NCI-H774 (cell line): Measurements from ENCODE around the gene OR2A42.
"Not testable (repeated sequence)": the region's sequence is repeated elsewhere in the genome, so short reads cannot be mapped to it uniquely, and the experiment has no call there.

ENCODE experiments used
- DNase-seq: peaks from one replicate; lab custom pipeline; 2025; lab: John Stamatoyannopoulos, UW

OR2A42 gene

GRCh38 chr7:144239365-144239764, at the start of gene OR2A42:
Gene OR2A42, minus strand, starts transcription at chr7:144239605. Its CDS starts 6,762 bp downstream, at chr7:144232843.
- not testable (repeated sequence) for DNase-seq

- DNase-seq, result not testable (repeated sequence)
Observed at GRCh38 chr7:144287171-144287784, 47.9 kb upstream of the OR2A42 start.

GRCh38 chr7:144283716-144284115, 44.3 kb upstream of the OR2A42 start:
- not testable (repeated sequence) for DNase-seq

- DNase-seq, result not testable (repeated sequence)
Observed at GRCh38 chr7:144282490-144282889, 43.1 kb upstream of the OR2A42 start.

GRCh38 chr7:144281981-144282380, 42.6 kb upstream of the OR2A42 start:
- DNase-seq, result not testable (repeated sequence)

GRCh38 chr7:144280010-144280409, 40.6 kb upstream of the OR2A42 start:
- not testable (repeated sequence) for DNase-seq

- not testable (repeated sequence) for DNase-seq
Observed at GRCh38 chr7:144275281-144275680, 35.9 kb upstream of the OR2A42 start.

GRCh38 chr7:144269188-144269587, 29.8 kb upstream of the OR2A42 start, which contains the start of gene CTAGE8:
Gene CTAGE8, minus strand, starts transcription at chr7:144269288. Its CDS starts 38 bp downstream, at chr7:144269250.
- DNase-seq, result not testable (repeated sequence)

- DNase-seq, result not testable (repeated sequence)
Observed at GRCh38 chr7:144264692-144265091, 25.3 kb upstream of the OR2A42 start, which contains the start of gene OR2A7. Gene OR2A7, minus strand, starts transcription at chr7:144264792. Its CDS starts 5,164 bp downstream, at chr7:144259628.

GRCh38 chr7:144262128-144262527, 22.7 kb upstream of the OR2A42 start:
- not testable (repeated sequence) for DNase-seq

GRCh38 chr7:144259067-144259466, 19.7 kb upstream of the OR2A42 start:
- DNase-seq, result not testable (repeated sequence)

GRCh38 chr7:144256112-144256511, 16.7 kb upstream of the OR2A42 start:
- DNase-seq, result no peak

GRCh38 chr7:144255471-144255897, 16.1 kb upstream of the OR2A42 start:
- no peak for DNase-seq

GRCh38 chr7:144252307-144252706, 12.9 kb upstream of the OR2A42 start:
- not testable (repeated sequence) for DNase-seq

- not testable (repeated sequence) for DNase-seq
Observed at GRCh38 chr7:144247674-144248330, 8.4 kb upstream of the OR2A42 start.

- DNase-seq, result not testable (repeated sequence)
Observed at GRCh38 chr7:144246967-144247366, 7.6 kb upstream of the OR2A42 start.

GRCh38 chr7:144245372-144245771, 6.0 kb upstream of the OR2A42 start:
- not testable (repeated sequence) for DNase-seq

GRCh38 chr7:144238530-144239082, 799 bp downstream of the OR2A42 start:
- DNase-seq, result not testable (repeated sequence)

GRCh38 chr7:144233039-144233438, 6.4 kb downstream of the OR2A42 start:
- not testable (repeated sequence) for DNase-seq

GRCh38 chr7:144231027-144231426, 8.4 kb downstream of the OR2A42 start:
- not testable (repeated sequence) for DNase-seq

GRCh38 chr7:144228810-144229209, 10.6 kb downstream of the OR2A42 start:
- not testable (repeated sequence) for DNase-seq

GRCh38 chr7:144226866-144227265, 12.5 kb downstream of the OR2A42 start:
- not testable (repeated sequence) for DNase-seq

GRCh38 chr7:144223675-144224074, 15.7 kb downstream of the OR2A42 start:
- DNase-seq, result not testable (repeated sequence)
